ENCODE data around the gene CELF2.
A peak's percentile ranks its signal among the peaks of the same experiment; 100 is the strongest.

Gene CELF2

DNA sequence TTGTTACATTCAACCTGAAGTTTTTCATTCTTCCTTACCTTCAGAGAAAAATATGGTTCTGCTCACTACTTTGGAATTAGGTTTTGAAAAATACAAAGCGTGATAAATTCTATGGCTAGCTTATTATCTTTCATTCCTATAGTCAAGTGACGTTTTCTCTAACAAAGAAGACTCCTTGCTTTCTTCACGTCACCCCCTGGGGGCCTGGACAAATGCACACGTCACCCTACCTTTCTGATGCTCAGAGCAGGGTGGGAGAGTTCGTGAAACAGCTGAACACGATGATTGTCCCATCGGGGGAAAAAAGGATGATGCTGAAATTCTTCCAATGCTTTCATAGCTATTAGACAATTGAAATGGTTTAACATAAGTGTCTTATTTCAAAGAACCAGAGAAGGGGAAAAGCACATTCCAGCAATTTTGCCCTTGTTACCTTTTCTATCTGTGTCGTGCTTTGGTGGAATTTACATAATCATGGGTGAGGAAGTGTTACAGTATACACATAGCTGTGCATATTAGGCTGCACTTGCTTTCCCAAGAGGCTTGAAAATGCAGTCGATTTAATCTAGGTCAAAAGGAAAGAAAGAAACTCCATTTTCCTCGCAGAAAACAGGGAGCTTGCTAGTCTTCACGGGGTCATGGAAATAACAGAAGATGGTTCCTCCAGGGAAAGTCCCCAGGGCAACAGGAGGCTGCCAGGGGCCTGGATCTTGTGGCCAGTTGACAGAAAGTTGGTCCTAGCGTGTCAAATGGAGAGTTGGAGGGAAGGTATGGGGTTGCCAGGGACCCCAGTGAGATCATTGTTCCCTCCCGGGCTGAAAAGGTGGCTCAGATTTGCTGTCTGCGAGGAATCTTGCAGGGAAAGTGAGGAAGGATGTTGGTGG, 189.2 kb downstream of the CELF2 start:
- H3K9ac ChIP-seq (ENCODE audit: low read length in 5 of 5), result no peak overlapping the region
- peaks cover 0 to 23% (median 6%) of the 10 kb centered on the region in 5 donors for H3K36me3 ChIP-seq (ENCODE audit: control insufficient read depth in 5 of 5, insufficient read depth in 5 of 5, low read length in 5 of 5)
- H3K9me3 ChIP-seq (ENCODE audit: control insufficient read depth in 5 of 5, low read length in 5 of 5), result no peaks in the 10 kb centered on the region
- no peak overlapping the region for H3K4me3 ChIP-seq (ENCODE audit: low read depth in 1 of 5, low read length in 5 of 5)
- H3K4me1 ChIP-seq (ENCODE audit: control insufficient read depth in 5 of 5, insufficient read depth in 5 of 5, low read length in 5 of 5), result peaks cover 2 to 44% (median 31%) of the 10 kb centered on the region in 5 donors
- H3K27me3 ChIP-seq (ENCODE audit: control insufficient read depth in 5 of 5, insufficient read depth in 4 of 5, low read length in 5 of 5), result no peaks in the 10 kb centered on the region
- H3K27ac ChIP-seq (ENCODE audit: low read depth, low read length), result no peak overlapping the region

GRCh38 chr10:11207560-11207844, 189.8 kb downstream of the CELF2 start:
- Histone ChIP-seq H3K4me1 (ENCODE audit: control insufficient read depth in 5 of 5, insufficient read depth in 5 of 5, low read length in 5 of 5) (peaks cover 2 to 44% (median 32%) of the 10 kb centered on the region in 5 donors), H3K27ac (ENCODE audit: low read depth, low read length) (no peak overlapping the region), H3K9ac (ENCODE audit: low read length in 5 of 5) (no peak overlapping the region), H3K36me3 (ENCODE audit: control insufficient read depth in 5 of 5, insufficient read depth in 5 of 5, low read length in 5 of 5) (peaks cover 0 to 23% (median 6%) of the 10 kb centered on the region in 5 donors), H3K27me3 (ENCODE audit: control insufficient read depth in 5 of 5, insufficient read depth in 4 of 5, low read length in 5 of 5) (no peaks in the 10 kb centered on the region), H3K9me3 (ENCODE audit: control insufficient read depth in 5 of 5, low read length in 5 of 5) (no peaks in the 10 kb centered on the region), H3K4me3 (ENCODE audit: low read depth in 1 of 5, low read length in 5 of 5) (no peak overlapping the region)

DNA sequence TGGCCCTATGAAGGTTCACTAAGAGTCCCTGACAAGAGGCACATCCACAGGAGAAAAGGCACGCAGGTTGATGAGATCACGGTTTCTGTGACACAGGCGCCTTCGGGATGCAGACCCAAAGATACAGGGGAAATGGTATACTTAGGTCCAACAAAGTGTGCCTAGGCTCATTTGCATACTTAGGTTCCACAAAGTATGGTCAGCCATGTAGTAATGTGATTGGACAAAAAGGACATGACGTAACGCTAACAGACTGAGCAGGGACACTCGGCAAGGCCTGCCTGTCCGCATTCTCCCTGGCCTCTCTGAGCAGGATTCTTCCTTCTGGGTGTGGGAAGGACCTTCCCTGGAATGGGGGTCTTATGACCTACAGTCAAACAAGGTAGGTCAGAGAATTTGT, 190.6 kb downstream of the CELF2 start:
- Histone ChIP-seq H3K4me3 (ENCODE audit: low read depth in 1 of 5, low read length in 5 of 5) (no peak overlapping the region), H3K4me1 (ENCODE audit: control insufficient read depth in 5 of 5, insufficient read depth in 5 of 5, low read length in 5 of 5) (peaks cover 2 to 44% (median 32%) of the 10 kb centered on the region in 5 donors), H3K27me3 (ENCODE audit: control insufficient read depth in 5 of 5, insufficient read depth in 4 of 5, low read length in 5 of 5) (no peaks in the 10 kb centered on the region), H3K9me3 (ENCODE audit: control insufficient read depth in 5 of 5, low read length in 5 of 5) (no peaks in the 10 kb centered on the region), H3K27ac (ENCODE audit: low read depth, low read length) (no peak overlapping the region), H3K36me3 (ENCODE audit: control insufficient read depth in 5 of 5, insufficient read depth in 5 of 5, low read length in 5 of 5) (peaks cover 0 to 23% (median 6%) of the 10 kb centered on the region in 5 donors), H3K9ac (ENCODE audit: low read length in 5 of 5) (no peak overlapping the region)

- Histone ChIP-seq H3K36me3 (ENCODE audit: control insufficient read depth in 5 of 5, insufficient read depth in 5 of 5, low read length in 5 of 5) (peaks cover 0 to 23% (median 1%) of the 10 kb centered on the region in 5 donors), H3K27me3 (ENCODE audit: control insufficient read depth in 5 of 5, insufficient read depth in 4 of 5, low read length in 5 of 5) (no peaks in the 10 kb centered on the region), H3K4me1 (ENCODE audit: control insufficient read depth in 5 of 5, insufficient read depth in 5 of 5, low read length in 5 of 5) (peaks cover 2 to 44% (median 32%) of the 10 kb centered on the region in 5 donors), H3K4me3 (ENCODE audit: low read depth in 1 of 5, low read length in 5 of 5) (no peak overlapping the region), H3K27ac (ENCODE audit: low read depth, low read length) (no peak overlapping the region), H3K9me3 (ENCODE audit: control insufficient read depth in 5 of 5, low read length in 5 of 5) (no peaks in the 10 kb centered on the region), H3K9ac (ENCODE audit: low read length in 5 of 5) (no peak overlapping the region)
These were observed 191.5 kb downstream of the CELF2 start for GRCh38 chr10:11208908-11209829.

GRCh38 chr10:11209830-11210181, 192.1 kb downstream of the CELF2 start:
- no peak overlapping the region for H3K4me3 ChIP-seq (ENCODE audit: low read depth in 1 of 5, low read length in 5 of 5)
- H3K27ac ChIP-seq (ENCODE audit: low read depth, low read length), result peak overlapping the region; percentile 47
- no peak overlapping the region for H3K9ac ChIP-seq (ENCODE audit: low read length in 5 of 5)
- H3K36me3 ChIP-seq (ENCODE audit: control insufficient read depth in 5 of 5, insufficient read depth in 5 of 5, low read length in 5 of 5), result peaks cover 0 to 17% (median 0%) of the 10 kb centered on the region in 5 donors
- H3K4me1 ChIP-seq (ENCODE audit: control insufficient read depth in 5 of 5, insufficient read depth in 5 of 5, low read length in 5 of 5), result peaks cover 2 to 44% (median 32%) of the 10 kb centered on the region in 5 donors
- H3K9me3 ChIP-seq (ENCODE audit: control insufficient read depth in 5 of 5, low read length in 5 of 5), result no peaks in the 10 kb centered on the region
- H3K27me3 ChIP-seq (ENCODE audit: control insufficient read depth in 5 of 5, insufficient read depth in 4 of 5, low read length in 5 of 5), result no peaks in the 10 kb centered on the region

GRCh38 chr10:11210211-11210922, 192.7 kb downstream of the CELF2 start:
- H3K27ac ChIP-seq (ENCODE audit: low read depth, low read length), result peak overlapping the region; percentile 47
- H3K4me3 ChIP-seq (ENCODE audit: low read depth in 1 of 5, low read length in 5 of 5), result no peak overlapping the region
- no peaks in the 10 kb centered on the region for H3K9me3 ChIP-seq (ENCODE audit: control insufficient read depth in 5 of 5, low read length in 5 of 5)
- H3K9ac ChIP-seq (ENCODE audit: low read length in 5 of 5), result no peak overlapping the region
- H3K27me3 ChIP-seq (ENCODE audit: control insufficient read depth in 5 of 5, insufficient read depth in 4 of 5, low read length in 5 of 5), result no peaks in the 10 kb centered on the region
- peaks cover 0 to 12% (median 0%) of the 10 kb centered on the region in 5 donors for H3K36me3 ChIP-seq (ENCODE audit: control insufficient read depth in 5 of 5, insufficient read depth in 5 of 5, low read length in 5 of 5)
- H3K4me1 ChIP-seq (ENCODE audit: control insufficient read depth in 5 of 5, insufficient read depth in 5 of 5, low read length in 5 of 5), result peaks cover 2 to 44% (median 32%) of the 10 kb centered on the region in 5 donors

GRCh38 chr10:11212288-11213085, 194.8 kb downstream of the CELF2 start:
- H3K36me3 ChIP-seq (ENCODE audit: control insufficient read depth in 5 of 5, insufficient read depth in 5 of 5, low read length in 5 of 5), result peaks cover 0 to 5% (median 0%) of the 10 kb centered on the region in 5 donors
- H3K9ac ChIP-seq (ENCODE audit: low read length in 5 of 5), result no peak overlapping the region
- H3K27me3 ChIP-seq (ENCODE audit: control insufficient read depth in 5 of 5, insufficient read depth in 4 of 5, low read length in 5 of 5), result no peaks in the 10 kb centered on the region
- no peak overlapping the region for H3K4me3 ChIP-seq (ENCODE audit: low read depth in 1 of 5, low read length in 5 of 5)
- H3K4me1 ChIP-seq (ENCODE audit: control insufficient read depth in 5 of 5, insufficient read depth in 5 of 5, low read length in 5 of 5), result peaks cover 0 to 26% (median 18%) of the 10 kb centered on the region in 5 donors
- H3K9me3 ChIP-seq (ENCODE audit: control insufficient read depth in 5 of 5, low read length in 5 of 5), result no peaks in the 10 kb centered on the region
- no peak overlapping the region for H3K27ac ChIP-seq (ENCODE audit: low read depth, low read length)

DNA sequence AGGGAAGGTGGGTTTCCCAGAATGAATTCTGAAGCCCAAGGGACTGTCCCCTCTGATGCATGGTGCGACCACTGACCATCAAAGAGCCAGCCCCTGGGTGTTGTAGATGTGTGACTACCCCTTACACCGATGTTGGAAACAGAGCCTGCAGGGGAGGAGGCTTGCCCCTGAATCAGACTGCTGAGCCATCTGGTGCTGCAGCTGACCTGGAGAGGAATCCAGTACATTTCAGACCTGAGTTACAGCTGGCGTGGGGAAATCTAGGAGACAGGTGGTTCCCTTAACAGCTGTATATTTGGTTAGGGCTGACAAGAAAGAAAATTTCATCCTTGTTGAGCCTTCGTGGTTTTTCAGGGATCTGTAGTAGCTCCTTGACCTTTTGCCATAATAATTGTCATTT, 195.5 kb downstream of the CELF2 start:
- peaks cover 0 to 26% (median 18%) of the 10 kb centered on the region in 5 donors for H3K4me1 ChIP-seq (ENCODE audit: control insufficient read depth in 5 of 5, insufficient read depth in 5 of 5, low read length in 5 of 5)
- H3K27me3 ChIP-seq (ENCODE audit: control insufficient read depth in 5 of 5, insufficient read depth in 4 of 5, low read length in 5 of 5), result no peaks in the 10 kb centered on the region
- no peak overlapping the region for H3K27ac ChIP-seq (ENCODE audit: low read depth, low read length)
- no peaks in the 10 kb centered on the region for H3K9me3 ChIP-seq (ENCODE audit: control insufficient read depth in 5 of 5, low read length in 5 of 5)
- H3K4me3 ChIP-seq (ENCODE audit: low read depth in 1 of 5, low read length in 5 of 5), result no peak overlapping the region
- no peak overlapping the region for H3K9ac ChIP-seq (ENCODE audit: low read length in 5 of 5)
- peaks cover 0 to 5% (median 3%) of the 10 kb centered on the region in 5 donors for H3K36me3 ChIP-seq (ENCODE audit: control insufficient read depth in 5 of 5, insufficient read depth in 5 of 5, low read length in 5 of 5)

DNA sequence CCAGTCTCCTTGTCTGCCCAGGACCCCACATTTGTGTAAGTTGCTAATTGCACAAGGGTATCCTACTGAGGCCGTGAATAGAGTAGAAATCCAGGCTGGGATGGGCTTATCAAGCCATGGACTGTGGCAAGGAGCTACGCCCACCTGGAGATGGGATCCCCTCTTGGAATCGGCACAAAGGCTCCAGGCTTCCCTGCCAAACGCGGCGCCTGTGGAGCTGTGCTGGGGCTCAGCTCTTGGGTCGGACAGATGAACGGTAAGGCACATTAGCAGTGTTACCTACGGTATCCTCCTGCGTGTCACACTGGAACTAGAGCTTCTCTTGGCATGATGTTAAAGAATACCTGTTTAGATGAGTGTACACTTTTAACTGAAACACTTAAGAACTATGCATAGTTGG, 196.7 kb downstream of the CELF2 start:
- Histone ChIP-seq H3K27me3 (ENCODE audit: control insufficient read depth in 5 of 5, insufficient read depth in 4 of 5, low read length in 5 of 5) (no peaks in the 10 kb centered on the region), H3K36me3 (ENCODE audit: control insufficient read depth in 5 of 5, insufficient read depth in 5 of 5, low read length in 5 of 5) (peaks cover 2 to 14% (median 7%) of the 10 kb centered on the region in 5 donors), H3K4me1 (ENCODE audit: control insufficient read depth in 5 of 5, insufficient read depth in 5 of 5, low read length in 5 of 5) (peaks cover 0 to 23% (median 15%) of the 10 kb centered on the region in 5 donors), H3K9me3 (ENCODE audit: control insufficient read depth in 5 of 5, low read length in 5 of 5) (no peaks in the 10 kb centered on the region), H3K4me3 (ENCODE audit: low read depth in 1 of 5, low read length in 5 of 5) (no peak overlapping the region), H3K27ac (ENCODE audit: low read depth, low read length) (no peak overlapping the region), H3K9ac (ENCODE audit: low read length in 5 of 5) (no peak overlapping the region)

Data from subcutaneous abdominal adipose tissue (tissue), 5 donors.